ENCODE data around the gene RALGAPA2. TPM values are rescaled to one million over a fixed set of nuclear protein-coding genes. Genes with fewer than 3 reads are reported as not detected.

RALGAPA2 gene
- polyA plus RNA-seq, 1 of the 3 experiments (the other 2 are of a cell fraction), result 1.0 TPM

DNA sequence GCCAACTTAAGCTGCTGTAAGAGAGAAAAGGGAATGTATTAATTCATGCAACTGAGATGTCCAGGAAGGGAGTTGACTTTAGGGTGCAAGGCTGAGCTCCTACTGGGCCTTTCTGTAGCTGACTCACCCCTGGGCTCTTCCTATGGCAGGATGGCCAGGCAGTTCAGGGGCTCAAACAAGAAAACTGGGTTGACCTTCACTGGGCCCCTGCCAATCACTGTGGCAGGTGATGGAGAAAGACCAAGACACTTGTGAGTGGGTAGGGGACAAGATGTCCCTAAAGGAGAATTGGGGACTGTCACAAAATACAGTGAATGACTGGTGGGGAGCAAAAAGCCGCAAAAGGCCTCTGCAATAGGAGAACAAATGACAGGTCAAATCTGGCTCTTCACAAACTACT is 21.5 kb upstream of the RALGAPA2 start:
- peaks cover 6% of the 10 kb centered on the region; the same call in 1 of the 2 replicates for H3K27me3 ChIP-seq (ENCODE audit: insufficient read depth)
- TF ChIP-seq, protein P1, sequence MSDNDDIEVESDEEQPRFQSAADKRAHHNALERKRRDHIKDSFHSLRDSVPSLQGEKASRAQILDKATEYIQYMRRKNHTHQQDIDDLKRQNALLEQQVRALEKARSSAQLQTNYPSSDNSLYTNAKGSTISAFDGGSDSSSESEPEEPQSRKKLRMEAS (IDR thresholded peaks at IDR 0.05; ENCODE audit: low read depth), result no peak
- TF ChIP-seq ELF1 (IDR thresholded peaks at IDR 0.05), result no peak
- TF ChIP-seq SIN3A (IDR thresholded peaks at IDR 0.05; ENCODE audit: borderline replicate concordance, low read depth, low read length), result no peak
- TF ChIP-seq, protein P2, sequence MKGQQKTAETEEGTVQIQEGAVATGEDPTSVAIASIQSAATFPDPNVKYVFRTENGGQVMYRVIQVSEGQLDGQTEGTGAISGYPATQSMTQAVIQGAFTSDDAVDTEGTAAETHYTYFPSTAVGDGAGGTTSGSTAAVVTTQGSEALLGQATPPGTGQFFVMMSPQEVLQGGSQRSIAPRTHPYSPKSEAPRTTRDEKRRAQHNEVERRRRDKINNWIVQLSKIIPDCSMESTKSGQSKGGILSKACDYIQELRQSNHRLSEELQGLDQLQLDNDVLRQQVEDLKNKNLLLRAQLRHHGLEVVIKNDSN (IDR thresholded peaks at IDR 0.05; ENCODE audit: borderline replicate concordance, low read depth), result no peak
- no peak for TF ChIP-seq REST (IDR thresholded peaks at IDR 0.05; ENCODE audit: low read depth, low read length)
- no peak for TF ChIP-seq GATA2 (CRISPR knock-in tag; IDR thresholded peaks at IDR 0.05)
- TF ChIP-seq TAF1 (IDR thresholded peaks at IDR 0.05; ENCODE audit: borderline replicate concordance, low read depth, low read length), result no peak
- no peak for TF ChIP-seq RFX5 (IDR thresholded peaks at IDR 0.05; ENCODE audit: low read length)
- TF ChIP-seq TEAD4 (IDR thresholded peaks at IDR 0.05; ENCODE audit: borderline replicate concordance, insufficient read depth), result no peak
- TF ChIP-seq, protein P3, sequence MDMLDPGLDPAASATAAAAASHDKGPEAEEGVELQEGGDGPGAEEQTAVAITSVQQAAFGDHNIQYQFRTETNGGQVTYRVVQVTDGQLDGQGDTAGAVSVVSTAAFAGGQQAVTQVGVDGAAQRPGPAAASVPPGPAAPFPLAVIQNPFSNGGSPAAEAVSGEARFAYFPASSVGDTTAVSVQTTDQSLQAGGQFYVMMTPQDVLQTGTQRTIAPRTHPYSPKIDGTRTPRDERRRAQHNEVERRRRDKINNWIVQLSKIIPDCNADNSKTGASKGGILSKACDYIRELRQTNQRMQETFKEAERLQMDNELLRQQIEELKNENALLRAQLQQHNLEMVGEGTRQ (IDR thresholded peaks at IDR 0.05; ENCODE audit: borderline replicate concordance, low read depth, low read length), result no peak
- TF ChIP-seq RAD21 (IDR thresholded peaks at IDR 0.05; ENCODE audit: low read length), result no peak
- TF ChIP-seq POLR2AphosphoS5 (IDR thresholded peaks at IDR 0.05; ENCODE audit: low read depth, low read length), result no peak
- TF ChIP-seq FOSL2 (IDR thresholded peaks at IDR 0.05; ENCODE audit: borderline replicate concordance, low read depth), result no peak
- TF ChIP-seq MXI1 (IDR thresholded peaks at IDR 0.05; ENCODE audit: low read depth, low read length), result no peak
- no peak for TF ChIP-seq YY1 (IDR thresholded peaks at IDR 0.05; ENCODE audit: low read depth)
- TF ChIP-seq CTCF (IDR thresholded peaks at IDR 0.05), result no peak
- no peak for TF ChIP-seq RCOR1 (IDR thresholded peaks at IDR 0.05; ENCODE audit: low read length)
- ChIA-PET POLR2A (no interaction called here), CTCF (no interaction called here)
- no peaks in the 10 kb centered on the region for H4K20me1 ChIP-seq (ENCODE audit: insufficient read depth)
- no peak overlapping the region for H2AFZ ChIP-seq (ENCODE audit: low read depth)
- no peak overlapping the region for H3K4me2 ChIP-seq
- WGBS (ENCODE audit: low lambda C conversion rate), result 46% methylated on average over 1 of the region's 1 CpG
- H3K27ac ChIP-seq (ENCODE audit: low read depth in 2 of 2, low read length in 1 of 2), result no peak overlapping the region
- H3K36me3 ChIP-seq (replicated peaks in 1 of 2; ENCODE audit: control insufficient read depth in 1 of 2, insufficient read depth in 2 of 2, low read length in 1 of 2), result no peaks in the 10 kb centered on the region
- H3K9ac ChIP-seq, result no peak overlapping the region
- no peak for DNase-seq
- H3K79me2 ChIP-seq (ENCODE audit: insufficient read depth), result no peaks in the 10 kb centered on the region
- peaks cover 0 to 12% of the 10 kb centered on the region in 2 experiments; a peak in 1 of 4 replicates for H3K4me1 ChIP-seq (ENCODE audit: control insufficient read depth in 1 of 2, insufficient read depth in 2 of 2, low read depth in 1 of 2, low read length in 1 of 2)
- no peaks in the 10 kb centered on the region for H3F3A ChIP-seq (replicated peaks; ENCODE audit: insufficient read depth)
- H3K9me2 ChIP-seq, result no peaks in the 10 kb centered on the region
- H3K9me3 ChIP-seq, result no peaks in the 10 kb centered on the region
- H3K4me3 ChIP-seq (ENCODE audit: low read depth in 2 of 2, low read length in 1 of 2), result no peak overlapping the region
